Prostate gland (tissue), 2 donors: ENCODE data around the gene SOAT2.

Source experiments
- CTCF ChIP-seq, 4 experiments: fragments of 200-600 bp in 2 of 4; fragments of 450-650 bp in 2 of 4; sonication (generic) in 2 of 4; IDR thresholded peaks; 1 replicate in 3 of 4; 2 replicates in 1 of 4; pipeline ENCODE4 v1.5.1; 2016 to 2019; ENCODE audit warnings: antibody characterized with exemption in 4 of 4, mild to moderate bottlenecking in 2 of 4, moderate library complexity in 2 of 4
- POLR2A ChIP-seq: fragments of 450-650 bp; IDR thresholded peaks from one replicate; pipeline ENCODE4 v1.6.1; 2016; ENCODE audit warnings: antibody characterized with exemption, mild to moderate bottlenecking
- POLR2AphosphoS5 ChIP-seq: sonication (generic); formaldehyde crosslinking; IDR thresholded peaks from one replicate; pipeline ENCODE4 v1.6.1; 2017; ENCODE audit warnings: antibody characterized with exemption

- TF ChIP-seq CTCF (IDR thresholded peaks at IDR 0.05) (no peak), POLR2A (no peak), POLR2AphosphoS5 (peak; percentile 75)
Measured at GRCh38 chr12:53073881-53074280, 29.4 kb upstream of the SOAT2 start.
